GM18873 (cell line): Measurements from ENCODE around the gene CXCL16.

Experiments
- ATAC-seq: cut with Tn5 transposase; IDR thresholded peaks from one replicate; pipeline ENCODE4 v1.9.1; 2021; ENCODE audit warnings: mild to moderate bottlenecking, moderate library complexity, moderate number of reproducible peaks; ENCODE audit not compliant: unreplicated experiment, low FRiP score

CXCL16 gene

GRCh38 chr17:4753392-4753791 is 13.7 kb upstream of the CXCL16 start:
- ATAC-seq, result no peak

- ATAC-seq, result no peak
These were observed 12.2 kb upstream of the CXCL16 start for GRCh38 chr17:4751932-4752331.

- ATAC-seq, result no peak
These were observed 10.9 kb upstream of the CXCL16 start for GRCh38 chr17:4750606-4751005.

DNA sequence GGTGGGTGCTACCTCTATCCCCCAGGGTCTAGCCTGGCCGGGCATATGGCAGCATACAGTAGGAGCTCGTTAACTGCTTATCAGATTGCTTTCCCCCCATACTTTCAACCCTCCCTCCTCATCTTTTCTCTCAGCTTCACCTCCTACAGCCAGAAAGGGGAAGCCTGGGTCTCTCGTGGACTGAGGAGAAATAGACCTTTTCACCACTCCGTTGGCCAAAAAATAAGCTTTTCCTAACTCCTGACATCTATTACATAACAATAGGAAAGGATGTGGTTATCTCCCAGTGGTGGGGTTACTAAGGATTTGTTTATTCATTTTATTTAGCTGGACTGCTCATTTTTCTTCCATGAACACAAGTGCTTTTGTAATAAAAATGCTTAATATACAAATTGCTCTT is 9.0 kb upstream of the CXCL16 start:
- ATAC-seq, result no peak

DNA sequence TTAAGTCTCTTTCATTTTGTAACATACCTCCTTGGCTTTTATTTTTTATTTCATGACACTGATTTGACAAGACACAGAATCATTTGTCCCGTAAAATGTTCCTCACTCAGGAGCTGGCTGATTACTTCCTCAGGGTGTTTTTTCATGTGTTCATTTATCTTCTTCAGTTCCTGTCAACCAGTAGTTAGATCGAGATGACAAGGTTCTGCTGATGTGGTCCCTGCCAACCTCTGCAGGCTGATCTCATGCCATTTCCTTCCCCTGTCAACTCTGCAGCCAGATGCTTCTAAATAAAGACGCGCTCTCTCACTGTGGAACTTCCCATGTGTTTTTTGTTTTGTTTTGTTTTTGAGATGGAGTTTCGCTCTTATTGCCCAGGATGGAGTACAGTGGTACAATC is 8.1 kb upstream of the CXCL16 start:
- ATAC-seq, result no peak

GRCh38 chr17:4744999-4745969 is 5.6 kb upstream of the CXCL16 start:
- ATAC-seq, result no peak

- ATAC-seq, result no peak
These were observed 4.2 kb upstream of the CXCL16 start for GRCh38 chr17:4743898-4744297.

DNA sequence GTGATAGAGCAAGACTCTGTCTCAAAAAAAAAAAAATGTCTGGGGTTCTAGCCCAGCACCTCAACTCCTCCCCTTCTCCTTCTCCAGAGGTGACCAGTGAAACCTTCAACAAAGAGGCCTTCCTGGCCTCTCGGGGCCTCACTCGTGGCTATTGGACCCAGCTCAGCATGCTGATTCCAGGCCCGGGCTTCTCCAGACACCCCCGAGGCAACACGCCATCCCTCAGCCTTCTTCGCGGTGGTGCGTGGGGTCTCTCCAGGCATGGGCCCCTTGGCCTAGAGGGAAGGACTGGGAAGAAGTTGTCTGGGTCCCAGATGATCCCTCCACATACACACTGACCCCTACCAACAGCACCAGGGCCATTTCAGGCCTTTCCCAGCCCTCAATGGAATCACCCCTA is 3.5 kb upstream of the CXCL16 start:
- ATAC-seq, result no peak

GRCh38 chr17:4742629-4743028 is 2.9 kb upstream of the CXCL16 start:
- ATAC-seq, result no peak

- no peak for ATAC-seq
These were observed 2.4 kb upstream of the CXCL16 start for GRCh38 chr17:4742133-4742532.

GRCh38 chr17:4741544-4741943 is 1.8 kb upstream of the CXCL16 start:
- ATAC-seq, result no peak

DNA sequence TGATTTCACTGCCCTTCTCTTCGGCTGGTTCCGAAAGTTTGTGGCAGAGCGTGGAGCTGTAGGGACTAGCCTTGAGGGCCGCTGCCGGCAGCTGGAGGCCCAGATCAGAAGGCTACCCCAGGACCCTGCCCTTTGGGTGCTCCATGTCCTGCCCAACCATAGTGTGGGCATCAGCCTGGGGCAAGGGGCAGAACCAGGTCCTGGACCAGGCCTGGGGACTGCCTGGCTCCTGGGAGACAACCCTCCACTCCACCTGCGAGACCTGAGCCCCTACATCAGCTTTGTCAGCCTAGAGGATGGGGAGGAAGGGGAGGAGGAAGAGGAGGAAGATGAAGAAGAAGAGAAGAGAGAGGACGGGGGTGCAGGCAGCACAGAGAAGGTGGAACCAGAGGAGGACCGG is 856 bp upstream of the CXCL16 start:
- no peak for ATAC-seq

DNA sequence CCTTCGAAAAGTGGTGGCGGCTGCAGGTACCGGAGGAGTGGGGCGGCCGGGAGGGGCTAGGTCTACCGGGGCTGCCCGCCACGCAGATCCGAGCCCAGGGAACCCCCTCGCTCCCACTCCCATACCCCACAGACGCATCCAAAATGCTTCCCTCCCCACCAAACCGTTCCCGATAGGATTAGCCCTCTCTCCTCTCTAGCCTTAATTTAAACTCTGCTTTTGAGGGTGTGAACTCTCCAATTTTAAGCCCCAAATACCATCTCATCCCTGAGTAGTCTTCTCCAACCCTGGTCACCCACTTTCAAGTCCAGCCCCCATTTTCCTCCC is 260 bp upstream of the CXCL16 start:
- no peak for ATAC-seq

DNA sequence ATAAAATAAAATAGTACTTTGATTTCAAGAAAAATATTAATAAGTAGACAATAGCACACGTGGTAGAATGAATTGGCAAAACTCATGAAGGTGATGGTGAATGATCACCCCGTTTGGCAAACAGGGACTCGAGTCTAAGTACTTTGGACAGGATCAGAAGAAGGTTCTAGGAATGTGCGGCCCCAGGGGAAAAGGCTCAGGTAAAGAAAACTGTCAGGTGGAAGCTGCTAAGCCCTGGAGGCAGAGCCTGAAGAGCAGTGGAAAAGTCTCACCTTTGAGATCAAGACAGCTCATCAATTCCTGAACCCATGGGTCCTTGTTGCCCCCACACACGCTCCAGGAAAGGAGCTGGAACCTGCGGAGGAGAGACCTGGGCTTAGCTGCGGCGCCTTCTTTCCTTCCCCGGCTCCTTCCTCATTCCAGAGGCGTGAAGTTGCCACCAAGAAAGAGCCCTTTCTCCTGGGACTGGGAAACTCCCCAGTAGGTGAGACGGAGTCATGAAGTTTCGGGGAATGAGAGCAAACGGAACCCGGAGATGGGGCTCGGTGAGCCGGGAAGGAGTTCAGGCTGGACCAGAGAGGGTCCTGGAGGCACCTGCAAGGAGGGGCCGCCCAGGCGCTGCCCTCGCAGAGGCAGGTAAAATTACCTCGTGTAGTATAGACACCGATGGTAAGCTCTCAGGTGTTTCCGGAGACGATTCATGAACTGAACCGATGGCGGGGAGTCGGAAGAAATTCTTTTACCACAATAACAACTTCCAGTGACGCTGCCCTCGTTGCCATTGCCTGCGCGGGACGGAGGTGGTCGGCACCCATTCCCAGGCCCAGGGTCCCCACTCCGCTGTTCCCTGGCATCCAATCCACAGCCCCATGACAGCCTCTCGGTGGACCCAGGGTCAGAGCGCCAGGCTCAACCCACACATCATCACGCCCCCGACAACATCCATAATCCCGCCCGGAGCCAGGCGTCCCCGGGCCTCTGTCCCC is 1.3 kb downstream of the CXCL16 start:
- ATAC-seq, result no peak

DNA sequence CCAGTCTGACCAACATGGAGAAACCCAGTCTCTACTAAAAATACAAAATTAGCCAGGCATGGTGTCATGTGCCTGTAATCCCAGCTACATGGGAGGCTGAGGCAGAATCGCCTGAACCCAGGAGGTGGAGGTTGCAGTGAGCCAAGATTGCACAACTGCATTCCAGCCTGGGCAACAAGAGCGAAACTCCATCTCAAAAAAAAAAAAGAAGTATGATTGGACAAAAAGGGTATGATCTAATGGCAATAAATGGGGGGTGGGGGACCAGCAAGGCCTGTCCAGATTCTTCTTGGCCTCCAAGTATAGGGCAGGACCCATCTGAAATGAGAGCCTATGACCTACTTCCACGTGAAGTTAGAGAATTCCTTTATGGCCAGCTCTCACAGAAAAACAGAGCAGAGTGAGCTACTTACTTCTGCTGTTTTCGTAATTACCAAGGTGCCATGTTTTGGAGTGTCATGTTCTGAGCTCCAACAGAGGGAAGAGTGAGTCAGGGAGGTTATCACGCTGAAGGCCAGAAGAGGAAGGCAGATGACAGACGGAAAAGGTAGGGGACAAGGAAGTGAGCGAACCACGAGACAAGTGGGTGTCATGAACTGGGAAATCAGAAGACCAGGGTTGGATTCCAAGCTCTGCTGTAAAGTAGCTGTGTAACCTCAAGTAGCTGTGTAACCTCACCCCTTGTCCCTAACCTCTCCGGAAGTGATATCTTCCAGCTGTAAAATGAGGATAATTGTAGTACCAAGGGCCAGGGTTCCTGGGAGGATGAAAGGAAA is 3.7 kb downstream of the CXCL16 start:
- no peak for ATAC-seq

DNA sequence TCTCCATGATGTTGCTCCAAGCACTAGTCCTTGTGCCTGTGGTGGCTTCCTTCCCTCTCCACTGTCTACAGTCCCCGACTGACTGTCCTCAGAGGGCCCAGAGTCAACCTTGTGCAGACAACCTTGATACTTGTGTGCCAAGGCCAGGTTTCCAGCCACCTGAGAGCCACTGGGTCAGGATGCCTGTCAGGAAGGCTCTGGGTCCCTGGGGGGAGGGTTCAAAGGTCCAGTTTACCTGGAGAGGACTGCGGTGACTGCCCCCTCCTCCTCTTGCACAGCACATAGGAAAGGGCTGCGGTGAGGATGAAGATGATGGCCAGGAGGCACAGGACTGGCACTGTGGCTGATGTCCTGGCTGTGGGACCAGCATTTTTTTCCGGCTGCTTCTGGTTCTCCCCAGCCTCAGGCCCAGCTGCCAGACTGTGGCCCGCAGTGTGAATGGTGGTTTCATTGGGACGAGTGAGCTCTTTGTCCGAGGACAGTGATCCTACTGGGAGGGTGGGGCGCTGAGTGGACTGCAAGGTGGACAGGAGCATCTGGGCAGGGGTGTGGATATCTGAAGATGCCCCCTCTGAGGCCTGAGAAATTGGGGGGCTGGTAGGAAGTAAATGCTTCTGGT is 4.8 kb downstream of the CXCL16 start:
- no peak for ATAC-seq

- ATAC-seq, result no peak
These were observed 6.6 kb downstream of the CXCL16 start for GRCh38 chr17:4733073-4733531.

DNA sequence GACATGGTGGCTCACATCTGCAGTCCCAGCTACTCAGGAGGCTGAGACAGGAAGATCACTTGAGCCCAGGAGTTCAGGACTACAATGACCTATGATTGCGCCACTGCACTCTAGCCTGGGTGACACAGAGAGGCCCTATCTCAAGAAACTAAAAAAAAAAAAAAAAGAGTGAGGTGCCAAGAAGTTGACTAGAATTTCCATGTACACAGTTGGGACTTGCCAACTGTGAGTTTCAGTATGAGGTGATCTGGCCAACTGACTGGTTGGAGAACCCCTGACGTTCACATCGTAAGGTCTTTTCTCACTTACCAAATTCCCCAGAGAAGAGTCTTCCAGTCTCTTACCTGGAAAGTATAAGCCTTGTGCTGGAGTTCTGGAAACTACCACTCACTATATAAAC is 11.6 kb downstream of the CXCL16 start:
- ATAC-seq, result no peak

GRCh38 chr17:4725646-4726310 is 13.9 kb downstream of the CXCL16 start:
- ATAC-seq, result no peak

- no peak for ATAC-seq
These were observed 15.1 kb downstream of the CXCL16 start for GRCh38 chr17:4724650-4725049.
